Endothelial cell of umbilical vein (primary cell): ENCODE results near the gene PDHX. TPM values are rescaled to one million over a fixed set of nuclear protein-coding genes. Genes with fewer than 3 reads are reported as not detected.

ENCODE experiments used
- BruUV-seq: library from RNA; stranded (reverse); fragments of 400-500 nt; replicated peaks from 2 replicates; lab custom pipeline; 2021; lab: Mats Ljungman, UMichigan
- CTCF ChIA-PET: fragments of 300-600, 350-600 bp; sonication (Branson Sonifier 250); formaldehyde crosslinking; loops from one replicate; lab custom pipeline; 2021; ENCODE audit warnings: antibody characterized with exemption, inconsistent platforms; lab: Charles Lee
- POLR2A ChIA-PET: fragments of 300-600, 350-600 bp; sonication (Branson Sonifier 250); formaldehyde crosslinking; loops from one replicate; lab custom pipeline; 2021; ENCODE audit warnings: antibody characterized with exemption, inconsistent platforms; lab: Charles Lee
- DNase-seq: peaks from one replicate; pipeline ENCODE4 v3.0.0-alpha.2; 2011; ENCODE audit warnings: low read depth, low spot score
- FAIRE-seq: peaks from 2 replicates; lab custom pipeline; 2011; peaks lifted over from hg19 to GRCh38; lab: Jason Lieb, UNC
- H2AFZ ChIP-seq: 2 replicates; pipeline ENCODE4 v1.6.0; 2012; ENCODE audit warnings: low read depth, low read length, control low read depth, inconsistent platforms
- H3K27ac ChIP-seq: 2 replicates; pipeline ENCODE4 v1.5.1; 2011; ENCODE audit warnings: low read depth, mild to moderate bottlenecking, control low read depth, low read length, moderate library complexity; ENCODE audit not compliant: insufficient read depth
- H3K27me3 ChIP-seq, 2 experiments: 2 replicates each; pipeline versions ENCODE4 v1.6.0 to v1.6.1; 2011; ENCODE audit warnings: low read length in 2 of 2, mixed read lengths in 1 of 2; ENCODE audit not compliant: control insufficient read depth in 2 of 2, insufficient read depth in 2 of 2
- H3K36me3 ChIP-seq, 2 experiments: 2 replicates in 1 of 2; 3 replicates in 1 of 2; pipeline ENCODE4 v1.5.1; 2011; ENCODE audit warnings: low read length in 2 of 2, mild to moderate bottlenecking in 1 of 2, moderate library complexity in 1 of 2; ENCODE audit not compliant: control insufficient read depth in 2 of 2, insufficient read depth in 2 of 2; ENCODE audit errors: extremely low read depth in 1 of 2
- H3K4me1 ChIP-seq: 3 replicates; pipeline ENCODE4 v1.5.1; 2011; ENCODE audit warnings: mild to moderate bottlenecking, low read length; ENCODE audit not compliant: control insufficient read depth, insufficient read depth; ENCODE audit errors: extremely low read depth
- H3K4me2 ChIP-seq: 2 replicates; pipeline ENCODE4 v1.6.1; 2011; ENCODE audit warnings: low read length, control low read depth, mixed read lengths; ENCODE audit not compliant: insufficient read depth
- H3K4me3 ChIP-seq, 3 experiments: fragments of 200-600 bp in 1 of 3; sonication (generic), shearing (Covaris generic) in 1 of 3; replicated peaks in 1 of 3; 2 replicates each; pipeline ENCODE4 v1.5.1; 2011 to 2016; ENCODE audit warnings: control low read depth in 3 of 3, low read length in 3 of 3, mild to moderate bottlenecking in 2 of 3, inconsistent platforms in 1 of 3, low read depth in 1 of 3, moderate library complexity in 1 of 3; ENCODE audit not compliant: insufficient read depth in 1 of 3
- H3K79me2 ChIP-seq: 2 replicates; pipeline ENCODE4 v1.6.0; 2012; ENCODE audit warnings: low read length, inconsistent platforms; ENCODE audit not compliant: control insufficient read depth, insufficient read depth
- H3K9ac ChIP-seq: replicated peaks from 2 replicates; pipeline ENCODE3; 2011; ENCODE audit warnings: low read length, control low read depth; ENCODE audit not compliant: insufficient read depth; ENCODE audit errors: extremely low read depth
- H3K9me1 ChIP-seq: replicated peaks from 3 replicates; pipeline ENCODE4 v1.6.0; 2011; ENCODE audit warnings: mild to moderate bottlenecking, low read length; ENCODE audit not compliant: control insufficient read depth, insufficient read depth; ENCODE audit errors: extremely low read depth
- H3K9me3 ChIP-seq: replicated peaks from 2 replicates; pipeline ENCODE4 v1.5.1; 2012; ENCODE audit warnings: low read length, inconsistent platforms; ENCODE audit not compliant: control insufficient read depth, insufficient read depth
- H4K20me1 ChIP-seq: replicated peaks from 2 replicates; pipeline ENCODE3; 2011; ENCODE audit warnings: mild to moderate bottlenecking, low read length; ENCODE audit not compliant: control insufficient read depth, insufficient read depth; ENCODE audit errors: extremely low read depth
- EZH2 ChIP-seq: IDR thresholded peaks from 2 replicates; pipeline ENCODE4 v1.6.1; 2012; ENCODE audit warnings: borderline replicate concordance, low read depth, mild to moderate bottlenecking, moderate library complexity, low read length, inconsistent platforms; ENCODE audit not compliant: severe bottlenecking
- FOS ChIP-seq: IDR thresholded peaks from 2 replicates; pipeline ENCODE4 v1.6.1; 2011; ENCODE audit warnings: mild to moderate bottlenecking, low read length, moderate library complexity, borderline replicate concordance; ENCODE audit not compliant: insufficient read depth
- GATA2 ChIP-seq: IDR thresholded peaks from 2 replicates; pipeline ENCODE4 v1.7.0; 2011; ENCODE audit warnings: low read depth, mild to moderate bottlenecking, moderate library complexity, mixed read lengths, low read length; ENCODE audit not compliant: insufficient read length, insufficient read depth
- JUN ChIP-seq: IDR thresholded peaks from 2 replicates; pipeline ENCODE4 v1.6.1; 2011; ENCODE audit warnings: borderline replicate concordance, low read depth; ENCODE audit not compliant: insufficient read length, insufficient read depth
- MYC ChIP-seq: IDR thresholded peaks from one replicate; pipeline ENCODE4 v1.6.1; 2011; ENCODE audit warnings: mild to moderate bottlenecking, low read depth, low read length
- POLR2A ChIP-seq: IDR thresholded peaks from 2 replicates; pipeline ENCODE4 v1.6.1; 2012; ENCODE audit warnings: low read depth, mild to moderate bottlenecking, control low read depth, low read length
- POLR2AphosphoS5 ChIP-seq: IDR thresholded peaks from 2 replicates; pipeline ENCODE4 v1.6.1; 2012; ENCODE audit warnings: low read depth, mild to moderate bottlenecking, control low read depth, low read length, moderate library complexity; ENCODE audit not compliant: insufficient read depth
- dilution Hi-C: fragments of 300-500 bp; cut with MboI; formaldehyde crosslinking; loops from one replicate; pipeline ENCODE4 v1.15.0; 2019; ENCODE audit warnings: low sequenced_read_pairs; ENCODE audit not compliant: extremely low pct_ligation_motif_present
- intact Hi-C: fragments of 100-400 bp; cut with micrococcal nuclease; formaldehyde crosslinking; loops from one replicate; pipeline ENCODE4 v1.10.0; 2022
- polyA plus RNA-seq, 4 experiments: library from polyadenylated mRNA; depleted of rRNA in 3 of 4; stranded (reverse) in 3 of 4; unstranded in 1 of 4; fragments of >200 nt; gene quantifications; 2 replicates each; pipeline versions ENCODE4 v1.2.1 to v1.2.3, GENCODE V29; 2011 to 2012; ENCODE audit warnings: missing spikeins in 1 of 4
- total RNA-seq: library from RNA; stranded (reverse); gene quantifications from 2 replicates; pipeline ENCODE4 v1.2.3, GENCODE V29; 2021
- TF ChIP-seq, protein P1 (sequence below): IDR thresholded peaks from 2 replicates; pipeline ENCODE4 v1.6.1; 2011; ENCODE audit not compliant: insufficient read depth, insufficient read length
- TF ChIP-seq, protein P2 (sequence below), 2 donors: IDR thresholded peaks; 1 replicate in 1 of 2; 2 replicates in 1 of 2; pipeline ENCODE4 v1.5.1; 2011; ENCODE audit warnings: low read length in 2 of 2, mild to moderate bottlenecking in 2 of 2, moderate library complexity in 2 of 2, control low read depth in 1 of 2, inconsistent platforms in 1 of 2, low read depth in 1 of 2; ENCODE audit not compliant: insufficient read depth in 1 of 2; ENCODE audit errors: extremely low read depth in 1 of 2

Gene PDHX
- total and polyA plus RNA-seq, 2 donors (not counting 3 experiments of a cell fraction or from before 2014, with no cell fraction given), result 10.5 to 30.5 TPM

DNA sequence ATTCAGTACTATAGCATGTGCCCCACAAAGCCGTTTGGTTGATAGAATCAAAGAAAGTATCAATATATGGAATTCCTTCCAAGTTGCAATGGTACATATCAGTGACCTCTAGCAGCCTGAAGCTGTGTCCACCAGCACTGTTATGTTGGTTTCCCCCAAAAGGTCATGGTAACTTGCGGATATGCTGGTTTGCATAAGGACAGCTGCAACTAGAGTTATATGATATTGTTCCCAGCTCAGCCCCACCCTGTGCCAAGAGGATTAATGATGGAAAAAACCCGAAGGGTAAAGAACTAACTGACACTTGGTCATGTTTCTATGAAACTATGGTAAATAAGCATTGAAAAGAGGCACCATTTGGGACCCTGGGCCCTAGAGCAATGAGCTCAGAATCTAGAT, 93.5 kb downstream of the PDHX start:
- no peak overlapping the region for H3K27ac ChIP-seq
- FAIRE-seq (no peak), DNase-seq (no peak)
- TF ChIP-seq JUN (no peak), GATA2 (no peak), POLR2AphosphoS5 (no peak), EZH2 (no peak), FOS (no peak), MYC (no peak), POLR2A (no peak)
- TF ChIP-seq, protein P1, sequence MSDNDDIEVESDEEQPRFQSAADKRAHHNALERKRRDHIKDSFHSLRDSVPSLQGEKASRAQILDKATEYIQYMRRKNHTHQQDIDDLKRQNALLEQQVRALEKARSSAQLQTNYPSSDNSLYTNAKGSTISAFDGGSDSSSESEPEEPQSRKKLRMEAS, result no peak
- TF ChIP-seq, protein P2, sequence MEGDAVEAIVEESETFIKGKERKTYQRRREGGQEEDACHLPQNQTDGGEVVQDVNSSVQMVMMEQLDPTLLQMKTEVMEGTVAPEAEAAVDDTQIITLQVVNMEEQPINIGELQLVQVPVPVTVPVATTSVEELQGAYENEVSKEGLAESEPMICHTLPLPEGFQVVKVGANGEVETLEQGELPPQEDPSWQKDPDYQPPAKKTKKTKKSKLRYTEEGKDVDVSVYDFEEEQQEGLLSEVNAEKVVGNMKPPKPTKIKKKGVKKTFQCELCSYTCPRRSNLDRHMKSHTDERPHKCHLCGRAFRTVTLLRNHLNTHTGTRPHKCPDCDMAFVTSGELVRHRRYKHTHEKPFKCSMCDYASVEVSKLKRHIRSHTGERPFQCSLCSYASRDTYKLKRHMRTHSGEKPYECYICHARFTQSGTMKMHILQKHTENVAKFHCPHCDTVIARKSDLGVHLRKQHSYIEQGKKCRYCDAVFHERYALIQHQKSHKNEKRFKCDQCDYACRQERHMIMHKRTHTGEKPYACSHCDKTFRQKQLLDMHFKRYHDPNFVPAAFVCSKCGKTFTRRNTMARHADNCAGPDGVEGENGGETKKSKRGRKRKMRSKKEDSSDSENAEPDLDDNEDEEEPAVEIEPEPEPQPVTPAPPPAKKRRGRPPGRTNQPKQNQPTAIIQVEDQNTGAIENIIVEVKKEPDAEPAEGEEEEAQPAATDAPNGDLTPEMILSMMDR (IDR thresholded peaks at IDR 0.05; ENCODE audit: extremely low read depth in 1 of 2, insufficient read depth in 1 of 2, low read depth in 1 of 2, low read length in 2 of 2), result no peak
- no peaks in the 10 kb centered on the region for H3K79me2 ChIP-seq
- no peaks in the 10 kb centered on the region for H4K20me1 ChIP-seq
- no peak overlapping the region for H3K9ac ChIP-seq
- no peaks in the 10 kb centered on the region for H3K9me3 ChIP-seq
- H3K9me1 ChIP-seq, result no peaks in the 10 kb centered on the region
- dilution Hi-C loops (no loop called here), intact Hi-C loops (no loop called here)
- ChIA-PET CTCF (interaction anchor here (1.0 to 3.0 kb wide), 2 partner anchors 11 to 12 kb away, joined by 5 to 8 read pairs; no protein-coding TSS in a partner anchor), POLR2A (interaction anchor here (0.5 kb wide), 1 partner anchor 275 kb away, joined by 3 read pairs; no protein-coding TSS in a partner anchor)
- H2AFZ ChIP-seq, result no peak overlapping the region
- no TSS peak for BruUV-seq
- no peaks in the 10 kb centered on the region for H3K27me3 ChIP-seq
- no peaks in the 10 kb centered on the region for H3K36me3 ChIP-seq
- no peak overlapping the region for H3K4me2 ChIP-seq
- H3K4me1 ChIP-seq, result no peaks in the 10 kb centered on the region
- no peak overlapping the region for H3K4me3 ChIP-seq
